C1 segment of cervical spinal cord (tissue), 14 donors: Measurements from ENCODE around the gene ZNF532.
"Not testable (repeated sequence)": the region's sequence is repeated elsewhere in the genome, so short reads cannot be mapped to it uniquely, and the experiment has no call there.

Source experiments
- DNase-seq, 14 donors: peaks; one replicate each; lab custom pipeline; 2025; lab: John Stamatoyannopoulos, UW

The ZNF532 gene

DNA sequence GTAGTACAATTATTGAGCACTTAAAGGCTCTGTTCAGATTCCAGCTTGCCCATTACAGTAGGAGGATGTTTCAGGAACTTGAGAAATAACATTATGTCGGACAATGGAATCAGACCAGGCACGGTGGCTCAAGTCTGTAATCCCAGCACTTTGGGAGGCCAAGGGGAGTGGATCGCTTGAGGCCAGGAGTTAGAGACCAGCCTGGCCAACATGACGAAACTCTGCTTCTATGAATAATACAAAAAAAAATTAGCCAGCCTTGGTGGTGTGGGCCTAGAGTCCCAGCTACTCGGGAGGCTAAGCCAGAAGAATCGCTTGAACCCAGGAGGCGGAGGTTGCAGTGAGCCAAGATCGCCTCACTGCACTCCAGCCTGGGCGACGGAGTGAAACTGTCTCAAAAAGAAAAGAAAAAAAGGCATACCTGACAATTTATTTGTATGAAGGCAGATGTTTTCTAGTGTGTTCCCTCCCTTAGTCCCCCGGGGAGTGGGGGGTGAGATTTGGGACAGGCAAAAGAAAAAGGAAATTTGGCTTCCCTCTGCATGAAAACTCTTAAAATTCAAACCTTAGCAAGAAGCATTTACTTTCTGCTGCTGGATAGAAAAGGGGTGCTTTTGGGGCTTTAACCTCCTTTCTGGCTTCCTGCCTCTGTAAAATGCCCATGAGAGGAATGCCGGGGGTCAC, 13.7 kb upstream of the ZNF532 start:
- DNase-seq, result no peak

DNA sequence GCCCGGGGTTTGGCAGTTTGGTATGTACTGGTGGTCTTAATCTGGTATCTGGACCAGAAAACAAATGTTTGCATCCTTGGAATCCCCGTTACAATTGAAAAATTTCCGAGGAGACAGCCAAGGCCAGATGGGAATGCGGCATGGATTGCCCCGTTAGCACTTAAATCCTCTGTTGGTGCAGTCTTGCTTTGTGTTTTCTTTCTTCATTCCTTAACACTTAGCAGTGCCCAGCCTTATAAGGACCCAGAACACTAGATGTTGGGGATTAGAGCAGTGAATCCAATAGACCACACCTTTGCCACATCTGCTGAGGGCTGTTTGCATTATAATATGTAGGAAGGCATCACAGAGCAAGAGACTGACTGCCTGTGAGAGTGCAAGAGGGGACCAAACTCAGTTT, 12.8 kb upstream of the ZNF532 start:
- no peak for DNase-seq

DNA sequence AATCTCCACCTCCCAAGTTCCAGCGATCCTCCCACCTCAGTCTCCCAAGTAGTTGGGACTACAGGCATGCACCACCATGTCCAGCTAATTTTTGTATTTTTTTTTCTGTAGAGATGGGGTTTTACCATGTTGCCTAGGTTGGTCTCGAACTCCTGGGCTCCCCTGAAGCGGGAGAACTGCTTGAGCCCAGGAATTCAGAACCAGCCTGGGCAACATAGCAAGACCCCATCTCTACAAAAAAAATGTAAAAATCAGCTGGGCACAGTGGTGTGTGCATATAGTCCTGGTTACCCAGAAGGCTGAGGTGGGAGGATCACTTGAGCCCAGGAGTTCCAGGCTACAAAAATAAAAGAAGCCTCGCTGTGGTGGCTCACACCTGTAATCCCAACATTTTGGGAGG, 12.0 kb upstream of the ZNF532 start:
- no peak for DNase-seq

DNA sequence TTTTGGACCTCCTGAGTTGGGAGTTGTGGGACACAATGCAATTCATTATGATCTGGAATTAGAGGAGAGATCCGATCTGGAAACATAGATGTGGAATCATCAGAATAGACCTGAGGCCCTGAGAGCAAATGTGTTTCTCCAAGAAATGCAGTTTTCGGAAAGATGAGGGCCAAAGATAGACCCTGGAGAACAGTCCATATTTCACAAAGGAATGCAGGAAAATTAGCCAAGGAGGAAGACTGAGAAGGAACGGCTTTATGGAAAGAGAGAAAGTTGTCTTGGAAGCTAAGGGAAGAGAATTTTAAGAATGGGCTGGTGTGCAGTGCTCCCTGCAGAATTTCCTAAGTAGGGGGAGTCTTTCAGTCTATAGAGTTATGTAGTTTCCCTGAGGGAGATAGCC, 11.1 kb upstream of the ZNF532 start:
- DNase-seq, result no peak

DNA sequence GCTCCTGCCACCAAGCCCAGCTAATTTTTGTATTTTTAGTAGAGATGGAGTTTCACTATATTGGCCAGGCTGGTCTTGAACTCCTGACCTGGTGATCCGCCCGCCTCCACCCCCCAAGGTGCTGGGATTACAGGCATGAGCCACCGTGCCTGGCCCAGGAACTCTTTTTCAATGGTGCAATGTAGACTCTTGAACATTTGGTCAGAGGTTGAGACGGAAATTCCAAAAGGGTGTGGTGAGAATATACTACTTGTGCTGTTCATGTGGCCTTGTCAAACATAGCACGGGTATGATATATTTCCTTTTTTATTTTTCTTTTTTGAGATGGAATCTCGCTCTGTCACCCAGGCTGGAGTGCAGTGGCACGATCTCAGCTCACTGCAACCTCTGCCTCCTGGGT, 9.2 kb upstream of the ZNF532 start:
- not testable (repeated sequence) for DNase-seq

DNA sequence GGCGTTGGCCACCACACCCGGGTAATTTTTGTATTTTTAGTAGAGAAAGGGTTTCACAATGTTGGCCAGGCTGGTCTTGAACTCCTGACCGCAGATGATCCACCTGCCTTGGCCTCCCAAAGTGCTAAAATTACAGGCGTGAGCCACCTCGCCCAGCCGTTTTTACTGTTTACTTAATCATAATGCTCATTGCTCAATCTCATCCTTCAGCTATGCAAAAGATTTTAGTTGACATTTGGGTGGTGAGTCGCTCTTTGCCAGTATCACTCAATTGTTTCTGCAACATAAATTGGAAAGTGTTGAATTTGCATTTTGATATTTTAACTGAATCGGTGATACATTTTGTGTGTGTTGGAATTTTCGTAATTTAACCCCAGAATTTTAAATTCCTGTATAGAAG, 7.8 kb upstream of the ZNF532 start:
- no peak for DNase-seq

DNA sequence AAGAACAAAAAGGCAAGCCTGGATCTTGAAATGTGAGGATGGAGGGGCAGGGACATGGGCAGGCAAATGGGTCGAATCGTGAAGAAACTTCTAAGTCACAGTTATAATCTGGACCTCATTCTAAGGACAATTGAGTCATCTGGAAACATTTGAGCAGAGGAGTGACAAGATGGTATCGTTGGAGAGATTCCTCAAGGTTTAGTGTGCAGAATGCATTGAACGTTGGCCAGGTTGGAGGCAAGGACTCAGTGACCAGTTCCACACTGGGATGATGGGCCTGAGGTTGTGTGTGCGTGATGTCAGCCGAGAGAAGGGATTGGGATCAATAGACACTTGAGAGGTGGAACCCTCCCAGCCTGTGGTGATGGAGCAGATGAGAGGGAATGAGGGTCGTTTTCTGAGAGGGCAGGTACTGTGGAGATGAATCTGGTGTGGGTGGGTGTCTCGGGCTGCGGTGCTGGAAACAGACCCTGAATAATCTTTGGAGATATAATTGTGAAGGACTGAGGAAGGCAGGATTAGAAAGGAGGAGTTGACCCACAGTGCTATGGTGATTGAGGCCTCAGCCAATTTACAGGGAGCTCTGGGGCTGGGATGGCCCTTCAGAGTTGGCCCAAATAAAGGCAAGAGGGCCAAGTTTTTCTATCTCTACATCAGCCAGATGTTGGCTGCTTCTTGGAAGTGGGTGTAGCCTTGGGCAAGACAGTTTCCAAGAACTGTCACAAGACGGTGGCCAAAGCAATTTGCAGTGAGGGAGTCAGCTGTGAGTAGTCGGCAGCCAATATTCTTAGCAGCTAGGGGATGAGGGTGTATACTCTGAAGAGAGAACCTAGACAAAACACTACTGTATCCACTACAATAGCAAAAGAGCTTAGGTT, 5.8 kb upstream of the ZNF532 start:
- peak in 2 of 14 donors; percentile 18 to 31 for DNase-seq

DNA sequence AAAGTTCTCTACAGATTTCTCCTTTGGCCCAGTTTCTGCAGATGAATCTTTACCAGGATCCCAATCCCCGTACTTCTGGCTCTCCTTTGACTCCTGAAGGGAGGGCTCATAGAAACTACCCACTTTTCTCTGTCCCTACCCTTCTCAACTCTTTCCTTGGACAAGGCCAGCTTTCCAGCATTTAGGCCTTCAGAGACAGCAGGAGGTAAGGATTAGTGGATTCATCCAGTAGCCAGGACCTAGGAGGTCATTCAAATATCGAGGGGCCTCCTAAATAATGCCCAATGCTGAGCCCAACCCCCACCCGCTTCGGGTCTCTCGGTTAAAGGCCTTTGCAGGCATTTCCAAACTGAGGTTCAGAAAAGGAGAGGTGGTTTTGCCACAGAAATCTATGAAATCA, 4.8 kb upstream of the ZNF532 start:
- peak in 2 of 14 donors; percentile 14 to 29 for DNase-seq

DNA sequence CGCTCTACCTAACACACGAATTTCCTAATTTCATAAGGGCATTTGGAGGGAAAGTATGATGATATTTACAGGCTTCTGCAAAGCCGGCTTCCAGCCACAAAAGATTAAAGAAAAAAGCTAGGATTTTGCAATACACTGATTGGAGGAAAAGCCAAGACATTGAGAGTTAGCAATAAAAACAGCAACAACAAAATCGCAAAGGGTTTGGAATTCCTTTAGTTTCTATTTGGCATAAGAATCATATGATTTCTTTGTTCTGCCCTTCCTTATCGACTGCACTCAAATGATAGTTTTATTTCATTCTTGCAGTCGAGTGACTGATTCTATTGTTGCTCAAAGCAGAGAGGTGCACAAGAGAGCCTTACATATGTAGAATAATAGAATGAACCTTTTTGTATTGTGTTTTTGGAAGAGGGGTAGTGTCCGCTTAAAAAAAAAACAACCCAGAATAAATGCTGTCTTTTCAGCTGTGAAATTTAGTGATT, 3.9 kb upstream of the ZNF532 start:
- peak in 2 of 14 donors; percentile 25 to 68 for DNase-seq

DNA sequence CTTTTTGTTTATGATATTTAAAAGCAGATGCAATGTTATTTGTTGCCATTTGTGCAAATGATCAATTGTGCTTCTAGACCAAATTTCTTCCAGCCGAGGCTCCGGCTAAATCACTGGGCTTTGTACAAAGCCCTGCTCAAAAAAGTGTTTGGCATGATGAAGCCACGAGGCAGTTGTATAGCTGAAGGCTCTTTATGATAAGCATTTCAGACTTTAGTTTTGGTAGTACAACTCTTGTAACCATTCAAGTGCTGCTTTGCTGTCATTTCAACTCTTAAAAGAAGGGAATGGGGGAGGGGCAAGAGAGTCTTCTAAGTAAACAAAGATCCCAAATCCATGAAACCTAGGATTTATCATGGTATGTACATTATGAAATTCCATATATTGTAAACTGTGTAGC, 3.3 kb upstream of the ZNF532 start:
- peak in 1 of 14 donors; percentile 76 for DNase-seq

DNA sequence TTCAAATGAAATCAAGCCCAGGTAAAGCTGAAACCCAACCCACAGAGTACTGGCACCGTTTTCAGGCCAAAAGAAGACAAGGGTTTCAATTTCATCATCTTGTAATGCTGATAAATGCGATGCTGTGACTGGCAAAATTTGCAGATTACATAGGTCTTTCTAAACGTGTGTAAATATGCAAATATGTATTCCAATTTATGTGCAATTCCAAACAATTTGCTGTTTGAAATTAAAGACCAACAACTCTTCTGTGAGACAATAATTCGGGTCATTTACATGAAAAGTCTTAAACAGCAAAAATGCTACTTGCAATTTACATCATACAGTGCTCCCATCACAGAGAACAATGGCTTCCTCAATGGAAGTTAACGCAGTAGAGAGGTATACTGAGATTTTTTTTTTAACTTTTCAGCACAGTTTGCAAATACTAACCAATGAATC, 2.8 kb upstream of the ZNF532 start:
- no peak for DNase-seq

DNA sequence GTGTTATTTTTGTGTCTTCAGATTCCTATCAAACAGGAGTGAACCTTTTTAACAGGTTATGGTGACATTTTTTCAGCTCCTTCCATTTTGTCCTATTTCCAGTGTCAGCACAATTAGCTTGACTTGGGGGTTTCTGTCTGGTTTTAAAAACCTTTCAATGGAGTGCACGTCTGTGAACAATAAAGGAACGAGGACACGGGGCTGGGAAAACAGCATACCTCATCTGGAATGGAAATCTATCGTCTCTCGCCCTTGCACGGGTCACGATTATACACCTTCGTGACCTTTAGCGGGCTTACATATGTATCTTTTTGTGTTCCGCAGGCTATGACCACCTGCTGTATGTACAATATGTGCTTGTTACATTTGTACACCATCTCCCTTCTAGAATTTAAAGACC, 2.3 kb upstream of the ZNF532 start:
- peak in 2 of 14 donors; percentile 47 to 51 for DNase-seq

DNA sequence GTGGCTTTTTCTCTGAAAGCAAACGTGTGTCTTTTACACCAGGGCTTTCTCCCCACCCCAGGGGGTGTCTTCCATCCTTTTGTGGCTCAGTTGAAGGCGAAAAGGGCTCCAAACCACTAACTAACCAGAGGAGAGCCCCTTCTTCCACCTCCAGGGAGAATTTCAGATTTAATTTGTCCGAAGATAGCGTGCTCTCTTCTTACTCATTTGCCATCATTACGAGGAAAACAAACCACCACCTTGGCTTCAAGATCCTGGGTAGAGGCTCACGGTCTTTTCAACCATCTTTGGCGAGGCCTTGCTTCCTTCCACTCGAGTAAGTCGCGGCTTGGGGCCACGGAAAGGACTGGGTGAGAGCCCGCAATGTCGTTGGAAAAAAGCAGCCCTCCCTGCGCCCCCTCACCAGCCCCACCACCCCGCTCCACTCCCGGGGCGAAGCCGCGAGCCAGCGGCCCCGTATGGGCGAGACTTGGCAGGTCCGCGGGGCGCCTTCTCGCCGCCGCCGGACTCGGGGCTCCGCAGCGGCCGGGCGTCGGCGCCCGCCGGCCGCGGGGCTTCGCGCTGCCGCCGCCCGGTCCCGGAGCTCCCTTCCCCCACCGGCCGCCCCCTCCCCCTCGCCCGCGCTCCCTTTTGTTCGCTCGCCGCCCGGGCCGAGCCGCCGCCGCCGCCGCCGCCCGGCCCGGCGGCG, 1.7 kb upstream of the ZNF532 start:
- DNase-seq, result peak in 13 of 14 donors; percentile 5 to 77 (median 54)

DNA sequence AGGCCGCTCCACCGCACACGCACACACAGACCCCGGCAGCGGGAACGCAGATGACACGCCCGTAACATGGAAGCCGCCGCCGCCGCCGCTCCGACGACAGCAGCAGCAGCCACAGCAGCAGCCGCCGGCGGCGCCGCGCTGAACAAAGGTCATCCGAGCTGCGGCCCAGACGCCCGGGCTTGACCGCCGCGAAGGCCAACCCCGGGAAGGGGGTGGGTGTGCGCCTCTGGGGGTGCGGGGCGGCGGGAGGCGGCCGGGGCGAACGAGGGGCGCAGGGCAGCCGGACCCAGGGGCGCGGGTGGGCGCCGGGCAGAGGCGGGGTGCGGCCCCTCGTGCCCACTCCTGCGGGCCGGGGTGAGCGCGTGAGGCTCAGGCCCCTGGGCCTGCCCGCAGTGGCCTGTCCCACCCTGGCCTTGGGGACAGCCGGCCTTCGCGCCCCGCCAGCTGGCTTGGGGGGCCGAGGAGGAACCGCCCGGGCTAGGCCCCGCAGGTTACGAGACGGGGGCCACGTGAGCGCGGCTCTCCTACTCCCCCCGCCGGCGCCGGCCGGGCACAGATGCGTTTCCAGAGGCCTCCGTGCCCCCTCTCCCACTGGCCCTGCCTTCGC, 1.0 kb upstream of the ZNF532 start:
- DNase-seq, result peak in 10 of 14 donors; percentile 54 to 84 (median 60)

DNA sequence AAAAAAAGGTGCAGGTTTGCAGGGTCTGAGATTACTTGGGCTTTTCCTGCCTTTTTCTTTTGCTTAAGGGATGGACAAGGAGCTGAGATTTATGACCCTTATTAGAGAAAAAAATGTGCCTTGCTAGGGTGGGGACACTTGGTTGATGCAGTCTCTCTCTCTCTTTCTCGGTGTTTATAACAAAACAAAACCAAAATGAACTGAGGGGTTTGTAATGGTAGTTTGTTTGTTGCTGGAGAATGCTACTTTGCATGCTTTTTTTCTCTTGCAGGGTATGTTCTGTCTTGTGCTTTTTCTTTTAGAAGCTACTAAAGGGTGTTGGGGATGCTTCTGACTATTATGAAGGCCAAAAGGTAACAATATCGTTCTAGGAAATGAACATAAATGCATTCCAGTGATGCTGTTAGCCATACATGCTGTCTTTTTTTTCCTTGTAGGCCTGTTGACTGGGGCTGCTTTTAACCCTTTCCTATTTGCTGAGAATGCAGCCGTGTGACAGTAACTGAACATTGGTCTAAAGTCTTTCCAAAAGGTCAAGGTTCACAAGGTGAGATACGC, 435 bp downstream of the ZNF532 start:
- no peak for DNase-seq

DNA sequence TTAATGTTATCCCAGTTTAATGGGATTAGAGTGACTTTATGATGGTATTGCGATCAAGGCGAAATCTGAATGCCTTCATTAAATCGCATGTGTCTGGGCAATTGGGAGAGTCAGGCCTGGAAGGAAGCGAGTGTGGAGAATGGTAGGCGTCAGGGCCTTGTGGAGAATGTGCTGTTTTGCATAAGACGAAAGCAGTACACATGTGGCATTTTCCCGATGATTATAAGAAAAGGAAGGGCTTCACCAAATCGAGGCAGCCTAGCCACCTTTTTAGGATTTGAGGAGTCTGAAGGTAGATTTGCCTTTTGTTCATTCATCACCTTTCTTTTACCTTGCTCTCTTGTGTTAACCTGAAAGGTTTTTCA, 1.0 kb downstream of the ZNF532 start:
- DNase-seq, result peak in 1 of 14 donors; percentile 70

DNA sequence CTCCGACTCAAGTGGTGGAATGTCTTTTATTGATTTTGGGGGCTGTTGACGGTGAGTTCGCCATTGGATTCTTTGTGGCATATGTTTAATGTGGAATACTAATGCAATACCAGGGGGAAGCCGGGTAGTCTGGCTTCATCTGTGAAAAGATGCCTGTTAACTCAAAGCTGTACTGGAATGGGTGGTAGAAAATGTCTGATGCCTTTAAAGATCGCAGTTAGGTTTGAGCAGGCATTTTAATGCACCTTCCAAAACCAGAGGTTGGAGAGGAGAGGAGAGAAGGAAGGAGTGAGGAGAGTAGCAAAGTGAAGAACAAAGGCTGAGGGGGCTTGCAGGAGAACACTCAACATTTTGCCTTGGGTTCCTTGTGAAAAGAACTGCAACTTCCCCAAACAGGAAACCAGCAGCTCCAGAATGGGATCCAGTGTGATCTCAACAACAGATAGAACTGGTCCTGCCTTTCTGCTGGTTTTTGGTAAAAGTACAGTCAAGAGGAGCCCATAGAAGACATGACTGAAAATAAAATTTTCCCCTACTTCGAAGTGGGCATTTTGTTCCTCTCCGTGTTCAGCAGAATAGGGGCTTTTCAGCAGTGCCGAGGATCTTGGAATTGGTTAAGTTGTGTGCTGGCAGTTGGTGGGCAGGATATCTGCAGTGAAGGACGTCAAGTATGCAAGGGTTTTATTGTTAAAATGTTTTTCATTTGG, 1.5 kb downstream of the ZNF532 start:
- peak in 5 of 14 donors; percentile 44 to 75 (median 70) for DNase-seq

DNA sequence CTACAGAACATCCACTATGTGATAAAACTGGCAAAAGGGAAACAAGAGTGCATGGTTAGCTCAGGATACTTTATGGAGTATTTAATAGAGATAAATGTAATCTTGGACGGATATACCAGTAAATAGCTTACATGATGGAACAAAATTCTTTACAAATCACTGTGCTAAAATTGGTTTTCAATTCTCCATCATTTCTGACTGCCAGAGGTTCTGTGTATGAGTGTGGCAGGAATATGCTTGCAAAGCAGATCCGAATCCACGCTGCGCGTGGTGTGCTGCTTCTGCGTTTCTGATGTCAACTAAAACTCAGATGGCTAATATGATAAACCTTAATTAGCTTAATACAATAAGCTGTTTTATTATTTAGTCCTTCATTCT, 2.1 kb downstream of the ZNF532 start:
- peak in 2 of 14 donors; percentile 39 to 55 for DNase-seq

DNA sequence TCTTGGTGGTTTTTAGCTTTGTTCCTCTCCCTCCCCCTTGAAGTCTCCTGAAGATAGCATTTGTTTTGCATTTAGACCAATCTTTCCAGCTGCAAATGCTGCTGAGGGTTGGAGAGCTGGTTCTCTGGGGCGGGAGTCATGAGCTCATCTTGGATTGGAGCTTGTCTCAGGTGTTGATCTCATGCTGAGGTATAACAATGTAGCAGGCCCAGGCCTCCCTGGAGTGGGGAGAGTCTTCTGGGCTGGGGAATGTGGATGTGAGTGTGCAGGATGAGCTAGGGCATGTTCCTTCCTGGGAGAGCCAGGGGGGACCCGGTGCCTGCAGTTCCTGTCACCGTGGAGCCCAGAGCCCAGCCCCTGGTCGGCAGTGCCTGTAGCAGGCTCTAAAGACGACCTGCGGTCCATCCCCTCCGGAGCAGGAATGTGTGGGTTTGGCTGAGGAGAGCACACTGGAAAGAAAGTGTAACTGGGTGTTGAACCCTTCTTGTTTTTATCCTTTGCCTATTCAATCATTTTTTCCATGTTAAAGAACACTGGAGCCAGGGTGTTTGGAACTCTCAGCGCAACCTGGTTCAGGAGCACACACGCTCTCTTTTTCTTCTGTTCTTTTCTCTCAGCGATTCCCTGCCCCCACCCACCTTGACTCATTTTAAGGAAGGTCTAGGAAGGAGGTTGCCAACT, 2.7 kb downstream of the ZNF532 start:
- peak in 4 of 14 donors; percentile 24 to 72 (median 37) for DNase-seq

DNA sequence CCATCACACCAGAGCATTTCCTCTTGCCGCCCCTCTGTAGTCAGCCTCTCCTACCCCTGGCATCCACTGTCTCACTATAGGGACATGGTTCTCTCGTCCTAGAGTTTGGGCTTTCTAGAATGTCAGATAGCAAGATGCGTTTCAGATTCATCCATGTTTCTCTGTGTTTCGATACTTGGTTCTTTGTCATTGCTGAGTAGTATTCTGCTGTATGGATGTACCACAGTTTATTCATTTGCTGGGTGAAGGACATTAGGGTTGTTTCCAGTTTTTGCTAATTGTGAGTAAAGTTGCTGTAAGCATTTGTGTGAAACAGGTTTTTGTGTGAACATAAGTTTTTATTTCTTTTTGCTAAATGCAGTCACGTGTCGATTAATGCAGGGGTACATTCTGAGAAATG, 3.8 kb downstream of the ZNF532 start:
- no peak for DNase-seq
